Trophoblast cell (in vitro differentiated cells and primary cell): ENCODE measurements around the gene INPP4A.

Experiments
- DNase-seq, 2 donors: peaks; one replicate each; pipeline ENCODE4 v3.0.0-alpha.2; 2016
- H2AFZ ChIP-seq: 2 replicates; pipeline ENCODE4 v1.6.1; 2013; ENCODE audit warnings: low read length, moderate library complexity, mild to moderate bottlenecking; ENCODE audit not compliant: insufficient read depth, poor library complexity
- H2AK5ac ChIP-seq: 2 replicates; pipeline ENCODE4 v1.6.1; 2013; ENCODE audit warnings: mild to moderate bottlenecking, low read length
- H2BK120ac ChIP-seq: 2 replicates; pipeline ENCODE4 v1.6.1; 2013; ENCODE audit warnings: low read length, mild to moderate bottlenecking, moderate library complexity; ENCODE audit not compliant: insufficient read depth, poor library complexity
- H2BK12ac ChIP-seq: 2 replicates; pipeline ENCODE4 v1.6.1; 2013; ENCODE audit warnings: mild to moderate bottlenecking, low read length, moderate library complexity
- H2BK5ac ChIP-seq: 2 replicates; pipeline ENCODE4 v1.6.1; 2013; ENCODE audit warnings: low read length, low read depth, moderate library complexity, mild to moderate bottlenecking; ENCODE audit not compliant: poor library complexity
- H3K14ac ChIP-seq: 2 replicates; pipeline ENCODE4 v1.6.1; 2013; ENCODE audit warnings: mild to moderate bottlenecking, low read length
- H3K18ac ChIP-seq: 2 replicates; pipeline ENCODE4 v1.6.1; 2013; ENCODE audit warnings: mild to moderate bottlenecking, low read length
- H3K23ac ChIP-seq: 2 replicates; pipeline ENCODE4 v1.6.1; 2013; ENCODE audit warnings: low read length
- H3K27ac ChIP-seq: 2 replicates; pipeline ENCODE4 v1.5.1; 2013; ENCODE audit warnings: low read depth, mild to moderate bottlenecking, inconsistent platforms, low read length, moderate library complexity
- H3K27me3 ChIP-seq: 2 replicates; pipeline ENCODE4 v1.6.1; 2013; ENCODE audit warnings: inconsistent platforms, mild to moderate bottlenecking, low read length, moderate library complexity; ENCODE audit not compliant: insufficient read depth
- H3K36me3 ChIP-seq, 2 experiments: 1 replicate in 1 of 2; 2 replicates in 1 of 2; pipeline ENCODE4 v1.6.1; 2013; ENCODE audit warnings: low read length in 2 of 2, mild to moderate bottlenecking in 2 of 2, moderate library complexity in 1 of 2; ENCODE audit not compliant: insufficient read depth in 2 of 2, control insufficient read depth in 1 of 2
- H3K4ac ChIP-seq: 2 replicates; pipeline ENCODE4 v1.6.1; 2013; ENCODE audit warnings: low read depth, mild to moderate bottlenecking, low read length, moderate library complexity
- H3K4me1 ChIP-seq, 2 experiments: 1 replicate in 1 of 2; 2 replicates in 1 of 2; pipeline ENCODE4 v1.6.1; 2013; ENCODE audit warnings: low read length in 2 of 2, mild to moderate bottlenecking in 2 of 2, moderate library complexity in 1 of 2; ENCODE audit not compliant: insufficient read depth in 2 of 2, control insufficient read depth in 1 of 2
- H3K4me2 ChIP-seq: 2 replicates; pipeline ENCODE4 v1.6.1; 2013; ENCODE audit warnings: inconsistent platforms, mild to moderate bottlenecking, low read length, moderate library complexity
- H3K4me3 ChIP-seq: 2 replicates; pipeline ENCODE4 v1.5.1; 2013; ENCODE audit warnings: mild to moderate bottlenecking, low read depth, low read length, inconsistent platforms
- H3K79me1 ChIP-seq: one replicate; pipeline ENCODE4 v1.6.1; 2013; ENCODE audit warnings: low read length
- H3K79me2 ChIP-seq: 2 replicates; pipeline ENCODE4 v1.6.1; 2013; ENCODE audit warnings: low read length, mild to moderate bottlenecking; ENCODE audit not compliant: control insufficient read depth, insufficient read depth, poor library complexity
- H3K9ac ChIP-seq: 2 replicates; pipeline ENCODE4 v1.6.1; 2013; ENCODE audit warnings: mild to moderate bottlenecking, low read length
- H3K9me3 ChIP-seq: 2 replicates; pipeline ENCODE4 v1.6.1; 2013; ENCODE audit warnings: low read depth, mild to moderate bottlenecking, control low read depth, inconsistent platforms, low read length; ENCODE audit not compliant: insufficient read depth
- H4K12ac ChIP-seq: 2 replicates; pipeline ENCODE4 v1.6.1; 2013; ENCODE audit warnings: low read depth, mild to moderate bottlenecking, low read length, moderate library complexity
- H4K8ac ChIP-seq: 2 replicates; pipeline ENCODE4 v1.6.1; 2013; ENCODE audit warnings: low read depth, mild to moderate bottlenecking, low read length, moderate library complexity
- H4K91ac ChIP-seq: one replicate; pipeline ENCODE4 v1.6.1; 2013; ENCODE audit warnings: low read depth, mild to moderate bottlenecking, low read length, moderate library complexity
- WGBS: extraction: QIAGEN DNeasy Blood & Tissue Kit; methylation state at CpG from one replicate; pipeline ENCODE4 v1.1.7; 2013; ENCODE audit warnings: missing lambda C conversion rate; ENCODE audit not compliant: insufficient read length, insufficient coverage; ENCODE audit errors: extremely low coverage; 5-methylcytosine and 5-hydroxymethylcytosine counted together

Gene INPP4A

DNA sequence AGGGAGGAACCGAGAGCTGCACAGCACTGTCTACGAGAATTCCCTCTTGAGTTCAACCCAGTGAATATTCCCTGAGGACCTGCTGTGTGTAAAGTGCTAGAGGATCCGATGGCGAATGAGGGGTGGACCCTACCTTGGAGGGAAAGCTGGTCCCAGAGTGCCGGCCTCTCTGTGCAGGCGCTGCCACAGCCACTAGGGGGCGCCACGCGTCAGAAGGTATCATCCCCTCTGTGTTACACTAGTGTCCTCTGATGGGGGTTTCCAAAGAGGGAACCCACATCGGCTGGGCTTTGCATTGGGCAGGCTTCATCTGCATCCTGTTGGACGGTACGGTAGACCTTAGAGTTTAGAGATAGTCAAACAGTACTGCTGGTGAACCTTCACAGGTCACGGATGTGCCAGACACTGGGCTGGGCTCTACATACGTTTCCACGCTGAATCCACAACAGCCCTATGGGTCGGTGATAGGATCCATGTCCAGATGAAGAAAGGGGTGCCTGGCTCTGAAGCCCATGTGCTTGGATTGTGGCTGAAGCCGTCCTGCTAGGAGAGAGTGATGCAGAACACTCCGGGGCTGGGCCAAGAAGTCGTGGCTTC lies 124.6 kb downstream of the INPP4A start:
- Histone ChIP-seq H2AK5ac (no peak overlapping the region), H4K12ac (no peak overlapping the region), H3K27me3 (no peaks in the 10 kb centered on the region), H2BK5ac (no peak overlapping the region), H3K36me3 (peaks cover 50 to 77% of the 10 kb centered on the region in 2 experiments), H3K4ac (no peak overlapping the region), H2BK12ac (no peak overlapping the region), H4K91ac (no peak overlapping the region), H3K27ac (no peak overlapping the region), H3K4me2 (no peak overlapping the region), H3K79me1 (no peaks in the 10 kb centered on the region), H2AFZ (no peak overlapping the region), H3K79me2 (no peaks in the 10 kb centered on the region), H3K4me3 (no peak overlapping the region), H3K14ac (no peak overlapping the region), H4K8ac (no peak overlapping the region), H3K9me3 (no peaks in the 10 kb centered on the region), H3K23ac (no peak overlapping the region), H3K18ac (no peak overlapping the region), H3K9ac (no peak overlapping the region), H3K4me1 (no peaks in the 10 kb centered on the region), H2BK120ac (no peak overlapping the region)
- WGBS: no CpG with 5 or more reads among the region's 19 CpGs
- peak; percentile 14 to 61 for DNase-seq

DNA sequence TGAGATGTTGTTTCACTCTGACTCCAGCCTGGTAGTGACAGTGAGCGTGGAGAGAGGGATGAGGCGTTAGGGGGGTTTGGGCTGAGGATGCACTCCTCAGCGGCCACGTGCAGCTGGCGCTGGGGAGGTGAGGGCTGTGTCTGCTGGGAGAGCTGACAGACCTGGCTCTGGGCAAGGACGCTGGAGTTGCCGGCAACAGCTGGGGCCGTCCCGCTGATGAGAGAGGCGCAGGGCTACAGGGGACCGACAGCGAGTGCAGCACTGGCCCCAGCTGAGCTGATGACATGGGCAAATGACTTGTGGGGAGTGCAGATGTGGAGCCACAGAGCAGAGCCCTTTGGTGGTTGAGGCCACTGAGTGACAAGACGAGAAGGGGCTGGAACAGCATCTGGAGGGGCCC lies 125.3 kb downstream of the INPP4A start:
- Histone ChIP-seq H3K79me1 (no peaks in the 10 kb centered on the region), H3K4me1 (no peaks in the 10 kb centered on the region), H2BK5ac (no peak overlapping the region), H4K12ac (no peak overlapping the region), H3K9me3 (no peaks in the 10 kb centered on the region), H3K79me2 (no peaks in the 10 kb centered on the region), H2AK5ac (no peak overlapping the region), H2AFZ (no peak overlapping the region), H3K23ac (no peak overlapping the region), H3K27me3 (no peaks in the 10 kb centered on the region), H3K18ac (no peak overlapping the region), H2BK12ac (no peak overlapping the region), H4K91ac (no peak overlapping the region), H3K4ac (no peak overlapping the region), H3K9ac (no peak overlapping the region), H3K14ac (no peak overlapping the region), H3K36me3 (peaks cover 49 to 73% of the 10 kb centered on the region in 2 experiments), H2BK120ac (no peak overlapping the region), H3K4me3 (no peak overlapping the region), H3K4me2 (no peak overlapping the region), H4K8ac (no peak overlapping the region), H3K27ac (no peak overlapping the region)
- WGBS: no CpG with 5 or more reads among the region's 13 CpGs
- DNase-seq: no peak

DNA sequence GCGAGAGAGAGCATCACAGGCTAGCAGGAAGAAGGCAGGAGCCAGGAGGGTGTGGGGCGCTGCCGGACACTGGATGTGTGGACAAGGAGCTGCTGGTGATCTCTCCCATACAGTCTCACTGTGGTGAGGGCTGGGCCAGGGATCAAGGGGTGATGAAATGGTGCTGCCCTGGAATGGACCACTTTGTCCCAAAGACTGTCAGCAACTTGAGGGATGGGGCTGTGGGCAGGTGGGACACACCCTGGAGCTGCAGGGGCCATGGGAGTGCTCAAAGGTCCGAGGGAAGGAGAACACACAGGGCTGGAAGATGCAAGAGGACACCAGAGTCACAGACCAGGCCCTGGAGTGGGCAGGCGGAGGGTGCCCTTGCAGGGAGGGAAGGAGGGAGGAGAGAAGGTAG lies 125.7 kb downstream of the INPP4A start:
- no peaks in the 10 kb centered on the region for H3K4me1 ChIP-seq
- H3K18ac ChIP-seq: no peak overlapping the region
- H3K23ac ChIP-seq: no peak overlapping the region
- H3K27me3 ChIP-seq: no peaks in the 10 kb centered on the region
- no peak overlapping the region for H4K12ac ChIP-seq
- H2BK12ac ChIP-seq: no peak overlapping the region
- H3K36me3 ChIP-seq: peaks cover 47 to 72% of the 10 kb centered on the region in 2 experiments
- no peak overlapping the region for H2BK5ac ChIP-seq
- no CpG with 5 or more reads among the region's 5 CpGs for WGBS
- H3K14ac ChIP-seq: no peak overlapping the region
- H3K4me2 ChIP-seq: no peak overlapping the region
- no peaks in the 10 kb centered on the region for H3K9me3 ChIP-seq
- H3K79me1 ChIP-seq: no peaks in the 10 kb centered on the region
- H2AK5ac ChIP-seq: no peak overlapping the region
- H3K4me3 ChIP-seq: no peak overlapping the region
- H4K91ac ChIP-seq: no peak overlapping the region
- H2BK120ac ChIP-seq: no peak overlapping the region
- no peak overlapping the region for H2AFZ ChIP-seq
- no peaks in the 10 kb centered on the region for H3K79me2 ChIP-seq
- H4K8ac ChIP-seq: no peak overlapping the region
- no peak for DNase-seq
- H3K9ac ChIP-seq: no peak overlapping the region
- no peak overlapping the region for H3K4ac ChIP-seq
- H3K27ac ChIP-seq: no peak overlapping the region

DNA sequence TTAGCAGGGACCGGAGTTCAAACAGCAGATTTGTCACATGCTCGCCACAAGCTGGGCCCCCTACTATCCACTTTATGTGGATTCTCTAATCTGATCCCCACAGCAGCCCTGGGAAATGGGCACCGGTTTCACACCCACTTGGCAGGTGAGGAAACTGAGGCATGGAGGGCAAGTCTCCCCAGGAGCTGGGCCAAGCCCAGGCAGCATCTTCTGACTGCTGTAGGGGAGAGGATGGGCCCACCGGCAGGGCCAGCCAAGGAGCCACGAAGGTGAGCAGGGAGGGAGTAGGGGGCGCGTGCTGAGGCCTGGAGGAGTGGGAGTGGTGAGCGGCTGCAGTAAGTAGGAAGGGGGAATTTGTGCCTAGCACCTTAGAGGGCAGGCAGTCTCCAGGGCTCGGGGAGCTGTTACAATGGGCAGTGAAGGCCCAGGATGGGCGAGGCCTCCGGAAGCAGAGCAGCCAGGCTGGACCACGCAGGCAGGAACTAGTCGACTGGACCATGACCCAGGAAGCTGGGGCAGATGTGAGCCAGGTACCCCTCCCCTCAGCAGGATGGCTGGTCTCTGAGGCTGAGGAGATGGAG lies 126.6 kb downstream of the INPP4A start:
- Histone ChIP-seq H3K27ac (no peak overlapping the region), H3K36me3 (peaks cover 40 to 67% of the 10 kb centered on the region in 2 experiments), H3K4me1 (no peaks in the 10 kb centered on the region), H4K12ac (no peak overlapping the region), H4K8ac (no peak overlapping the region), H3K4ac (no peak overlapping the region), H3K9me3 (no peaks in the 10 kb centered on the region), H2BK12ac (no peak overlapping the region), H3K27me3 (no peaks in the 10 kb centered on the region), H2AK5ac (no peak overlapping the region), H3K14ac (no peak overlapping the region), H2BK5ac (no peak overlapping the region), H3K79me2 (no peaks in the 10 kb centered on the region), H3K4me2 (no peak overlapping the region), H3K79me1 (no peaks in the 10 kb centered on the region), H3K9ac (no peak overlapping the region), H3K4me3 (no peak overlapping the region), H3K18ac (no peak overlapping the region), H2AFZ (no peak overlapping the region), H2BK120ac (no peak overlapping the region), H3K23ac (no peak overlapping the region), H4K91ac (no peak overlapping the region)
- WGBS: no CpG with 5 or more reads among the region's 13 CpGs
- no peak for DNase-seq
